IPS-18c (cell line): Measurements from ENCODE around the gene FBXO3.
"Not testable (repeated sequence)": the region's sequence is repeated elsewhere in the genome, so short reads cannot be mapped to it uniquely, and the experiment has no call there.

Experiments used
- H3K4me3 ChIP-seq: 2 replicates; pipeline ENCODE4 v1.7.0; 2013; ENCODE audit warnings: low read depth, mild to moderate bottlenecking, low read length, moderate library complexity; ENCODE audit not compliant: insufficient read depth
- H3K9me3 ChIP-seq: one replicate; pipeline ENCODE4 v1.6.1; 2013; ENCODE audit warnings: mild to moderate bottlenecking, low read length, moderate library complexity; ENCODE audit not compliant: control insufficient read depth, insufficient read depth

The FBXO3 gene

DNA sequence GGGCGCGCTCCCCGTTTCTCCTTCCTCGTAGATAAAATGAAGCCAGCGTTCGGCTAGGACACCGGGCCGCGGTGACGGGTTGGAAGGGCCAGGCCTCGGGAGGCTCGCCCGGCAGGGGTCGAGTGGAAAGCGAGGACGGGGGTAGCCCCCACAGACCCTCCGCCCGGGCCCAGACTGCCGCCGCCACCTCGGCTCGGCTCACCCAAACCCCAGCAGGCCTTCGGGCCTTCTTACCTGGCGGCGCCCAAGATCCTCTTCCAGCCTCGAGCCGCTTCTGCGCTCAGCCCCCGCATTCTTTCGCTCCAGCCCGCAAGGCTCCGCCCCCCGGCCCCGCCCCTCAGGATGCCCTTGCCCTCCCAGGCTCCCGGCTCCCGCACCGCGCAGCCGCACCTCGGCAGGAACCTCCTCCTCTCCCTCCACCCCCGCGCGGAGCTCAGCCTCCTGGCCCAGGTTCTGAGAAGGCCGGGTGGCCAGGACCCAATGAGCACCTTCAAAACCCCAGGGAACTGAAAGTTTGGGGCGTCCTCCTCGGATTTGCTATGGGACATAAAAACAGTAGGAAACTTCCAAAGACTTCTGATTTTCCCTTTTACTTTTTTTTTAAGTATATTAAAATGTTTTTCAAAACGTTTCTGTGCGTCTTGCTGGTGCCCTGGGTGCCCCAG lies 38.0 kb downstream of the FBXO3 start, which contains the start of gene CD59:
TSS of gene CD59 (minus strand) at position 276 of the 665 bp plus-strand sequence. CDS start 13,978 bp downstream, outside the sequence.
- Histone ChIP-seq H3K4me3 (peak within 1 kb of the TSS; percentile 86), H3K9me3 (no peaks in the 10 kb centered on the region)

DNA sequence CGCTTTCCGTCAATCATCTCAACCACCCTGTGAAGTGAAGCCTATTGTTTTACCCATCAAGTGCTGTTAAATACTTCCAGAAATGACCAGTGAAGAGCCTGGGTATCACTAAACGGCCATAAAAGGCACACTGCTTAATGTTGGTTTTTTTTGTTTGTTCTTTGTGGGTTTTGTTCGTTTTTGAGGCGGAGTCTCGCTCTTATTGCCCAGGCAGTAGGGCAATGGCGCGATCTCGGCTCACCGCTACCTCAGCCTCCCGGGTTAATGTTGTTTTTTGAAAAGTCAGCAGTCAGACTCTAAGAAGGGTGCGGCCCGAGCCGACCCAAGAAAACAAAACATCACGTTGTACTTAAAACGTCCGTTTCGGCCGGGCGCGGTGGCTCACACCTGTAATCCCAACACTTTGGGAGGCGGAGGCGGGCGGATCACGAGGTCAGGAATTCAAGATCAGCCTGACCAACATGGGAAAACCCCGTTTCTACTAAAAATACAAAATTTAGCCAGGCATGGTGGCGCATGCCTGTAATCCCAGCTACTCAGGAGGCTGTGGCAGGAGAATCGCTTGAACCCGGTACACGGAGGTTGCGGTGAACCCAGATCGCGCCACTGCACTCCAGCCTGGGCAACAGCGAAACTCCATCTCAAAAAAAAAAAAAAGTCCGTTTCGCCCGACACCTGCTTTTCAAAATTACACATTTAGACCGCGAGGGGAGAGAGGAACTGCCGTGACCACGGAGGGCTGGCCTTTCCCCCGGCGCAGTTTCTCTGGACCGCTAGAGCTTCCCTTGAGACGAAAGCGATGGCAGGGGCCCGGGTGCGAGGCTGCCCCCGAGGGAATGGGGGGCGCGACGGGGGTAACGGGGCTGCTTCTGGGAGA lies 38.8 kb downstream of the FBXO3 start:
- no peaks in the 10 kb centered on the region for H3K9me3 ChIP-seq
- H3K4me3 ChIP-seq, result peak overlapping the region; percentile 86

DNA sequence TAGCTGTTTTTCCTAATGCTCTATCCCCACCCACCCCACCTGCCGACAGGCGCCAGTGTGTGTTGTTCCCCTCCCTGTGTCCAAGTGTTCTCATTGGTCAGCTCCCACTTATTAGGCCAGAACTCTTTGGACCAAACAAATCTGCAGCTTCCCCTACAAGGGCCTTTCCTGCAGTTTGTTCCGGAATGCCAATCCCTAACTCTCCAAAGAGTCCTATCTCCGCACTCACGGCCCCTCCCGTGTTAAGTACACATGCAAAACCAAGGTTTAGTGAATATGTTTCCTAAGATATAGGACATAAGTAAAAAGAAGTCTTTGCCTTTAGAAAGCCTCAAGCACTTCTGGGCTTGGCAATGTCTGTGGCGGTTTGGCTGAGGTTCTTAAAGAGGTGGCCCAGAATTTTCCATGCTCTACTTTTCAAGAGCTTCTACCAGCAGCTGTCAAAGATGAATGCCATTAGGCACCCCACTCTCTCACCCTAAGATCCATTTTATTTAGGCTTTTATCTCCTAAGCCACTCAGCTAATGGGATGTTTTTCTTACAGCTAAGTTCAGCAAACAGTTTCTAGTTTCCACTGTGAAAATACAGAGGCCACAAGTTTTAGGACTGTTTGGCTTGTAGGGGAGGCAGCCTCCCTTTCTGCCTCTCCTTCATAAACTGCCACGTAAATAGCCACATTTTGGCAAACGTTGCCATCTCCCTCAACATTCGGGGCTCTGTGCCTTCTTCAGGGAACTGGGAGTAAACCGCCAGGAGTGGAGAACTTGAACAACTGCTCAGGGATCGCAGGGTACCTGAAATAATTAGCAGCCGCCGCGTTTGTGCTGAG lies 39.7 kb downstream of the FBXO3 start:
- Histone ChIP-seq H3K9me3 (no peaks in the 10 kb centered on the region), H3K4me3 (peak overlapping the region; percentile 86; the same call in 1 of the 2 replicates)

DNA sequence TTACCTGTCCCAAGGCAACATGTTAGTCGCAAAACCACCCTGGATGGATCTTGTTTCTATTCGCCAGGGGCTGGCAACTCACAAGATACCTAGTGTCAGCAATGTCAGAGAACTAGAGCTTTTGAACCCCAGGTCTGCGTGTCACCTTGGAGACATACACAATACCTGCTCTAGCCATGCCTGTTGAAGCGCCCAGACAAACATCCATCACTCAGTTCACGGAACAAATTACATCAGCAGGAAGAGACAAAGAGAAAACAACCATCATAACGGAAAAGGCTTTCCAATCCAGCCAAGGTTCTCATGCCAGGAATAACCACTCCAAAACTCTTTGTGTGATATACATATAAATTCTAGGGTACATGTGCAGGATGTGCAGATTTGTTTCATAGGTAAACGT lies 40.3 kb downstream of the FBXO3 start:
- Histone ChIP-seq H3K9me3 (no peaks in the 10 kb centered on the region), H3K4me3 (no peak overlapping the region; the same call in 1 of the 2 replicates)

DNA sequence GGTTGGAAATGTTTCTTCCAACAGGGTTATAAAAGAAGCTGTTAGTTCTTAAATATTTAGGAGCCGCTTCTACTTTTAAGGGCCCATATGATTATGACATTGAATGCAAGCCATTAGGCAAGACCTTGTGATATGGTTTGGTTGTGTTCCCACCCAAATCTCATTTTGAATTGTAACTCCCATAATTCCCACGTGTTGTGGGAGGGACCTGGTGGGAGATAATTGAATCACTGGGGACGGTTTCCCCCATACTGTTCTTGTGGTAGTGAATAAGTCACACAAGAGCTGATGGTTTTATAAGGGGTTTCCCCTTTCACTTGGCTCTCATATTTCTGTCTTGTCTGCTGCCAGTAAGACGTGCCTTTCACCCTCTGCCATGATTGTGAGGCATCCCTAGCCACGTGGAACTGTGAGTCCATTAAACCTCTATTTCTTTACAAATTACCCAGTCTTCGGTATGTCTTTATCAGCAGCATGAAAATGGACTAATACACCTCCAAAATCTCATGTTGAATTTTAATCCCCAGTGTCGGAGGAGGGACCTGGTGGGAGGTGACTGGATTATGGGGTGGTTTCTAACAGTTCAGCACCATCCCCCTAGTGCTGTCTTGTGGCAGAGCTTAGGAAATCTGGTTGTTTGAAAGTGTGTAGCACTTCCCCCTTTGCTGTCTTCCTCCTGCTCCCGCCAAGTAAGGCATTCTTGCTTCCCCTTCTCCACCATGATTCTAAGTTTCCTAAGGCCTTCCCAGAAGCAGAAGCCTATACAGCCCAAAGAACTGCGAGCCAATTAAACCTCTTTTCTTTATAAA lies 42.4 kb downstream of the FBXO3 start:
- no peaks in the 10 kb centered on the region for H3K9me3 ChIP-seq
- H3K4me3 ChIP-seq, result no peak overlapping the region

DNA sequence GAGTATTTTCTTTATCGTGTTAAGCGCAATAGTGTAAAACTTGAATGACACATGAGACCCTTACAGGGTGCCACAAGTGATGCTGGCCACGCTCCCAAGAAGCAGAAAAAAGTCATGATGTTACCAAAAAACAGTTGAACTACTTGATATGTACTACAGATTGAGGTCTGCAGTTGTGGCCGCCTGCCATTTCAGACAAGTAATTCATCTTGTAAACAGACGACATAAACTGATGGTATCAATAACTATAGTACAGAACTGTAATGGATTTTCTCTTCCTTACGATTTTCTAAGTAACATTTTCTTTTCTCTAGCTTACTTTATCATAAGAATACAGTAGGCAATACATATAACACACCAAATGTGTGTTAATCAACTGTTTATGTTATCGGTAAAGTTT lies 43.6 kb downstream of the FBXO3 start:
- H3K4me3 ChIP-seq, result no peak overlapping the region
- H3K9me3 ChIP-seq, result no peaks in the 10 kb centered on the region

DNA sequence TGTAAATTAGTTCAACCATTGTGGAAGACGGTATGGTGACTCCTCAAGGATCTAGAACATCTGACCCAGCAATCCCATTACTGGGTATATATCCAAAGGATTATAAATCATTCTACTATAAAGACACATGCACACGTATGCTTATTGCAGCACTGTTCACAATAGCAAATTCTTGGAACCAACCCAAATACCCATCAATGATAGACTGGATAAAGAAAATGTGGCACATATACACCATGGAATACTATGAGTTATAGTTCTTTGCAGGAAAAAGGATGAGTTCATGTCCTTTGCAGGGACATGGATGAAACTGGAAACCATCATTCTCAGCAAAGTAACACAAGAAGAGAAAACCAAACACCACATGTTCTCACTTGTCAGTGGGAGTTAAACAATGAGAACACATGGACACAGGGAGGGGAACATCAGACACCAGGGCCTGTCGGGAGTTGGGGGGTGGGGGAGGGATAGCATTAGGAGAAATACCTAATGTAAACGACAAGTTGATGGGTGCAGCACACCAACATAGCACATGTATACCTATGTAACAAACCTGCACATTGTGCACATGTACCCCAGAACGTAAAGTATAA lies 45.2 kb downstream of the FBXO3 start:
- H3K9me3 ChIP-seq, H3K4me3 ChIP-seq: not testable (repeated sequence)

DNA sequence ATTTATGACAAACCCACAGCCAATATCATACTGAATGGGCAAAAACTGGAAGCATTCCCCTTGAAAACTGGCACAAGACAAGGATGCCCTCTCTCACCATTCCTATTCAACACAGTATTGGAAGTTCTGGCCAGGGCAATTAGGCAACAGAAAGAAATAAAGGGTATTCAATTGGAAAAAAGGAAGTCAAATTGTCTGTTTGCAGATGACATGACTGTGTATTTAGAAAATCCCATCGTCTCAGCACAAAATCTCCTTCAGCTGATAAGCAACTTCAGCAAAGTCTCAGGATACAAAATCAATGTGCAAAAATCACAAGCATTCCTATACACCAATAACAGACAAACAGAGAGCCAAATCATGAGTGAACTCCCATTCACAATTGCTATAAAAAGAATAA lies 46.8 kb downstream of the FBXO3 start:
- not testable (repeated sequence) for H3K4me3 ChIP-seq, H3K9me3 ChIP-seq

DNA sequence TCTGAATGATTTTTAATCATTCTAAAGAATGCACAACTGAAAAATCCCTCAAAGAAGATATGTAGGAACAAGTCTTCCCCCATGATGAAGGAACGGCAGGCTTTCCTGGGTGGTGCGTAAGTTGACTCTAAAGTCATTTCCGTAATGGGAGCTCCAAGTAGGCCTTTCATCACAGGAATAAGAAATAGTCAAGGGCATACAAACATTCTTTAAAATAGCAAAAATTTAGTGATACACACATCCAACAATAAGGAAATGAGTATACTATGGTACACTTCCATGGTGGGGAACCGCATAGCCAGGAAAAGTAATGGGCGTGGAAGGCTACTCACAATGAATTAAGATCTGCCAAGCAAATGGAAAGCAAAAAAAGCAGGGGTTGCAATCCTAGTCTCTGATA lies 48.8 kb downstream of the FBXO3 start:
- H3K9me3 ChIP-seq, result no peaks in the 10 kb centered on the region
- H3K4me3 ChIP-seq, result no peak overlapping the region

DNA sequence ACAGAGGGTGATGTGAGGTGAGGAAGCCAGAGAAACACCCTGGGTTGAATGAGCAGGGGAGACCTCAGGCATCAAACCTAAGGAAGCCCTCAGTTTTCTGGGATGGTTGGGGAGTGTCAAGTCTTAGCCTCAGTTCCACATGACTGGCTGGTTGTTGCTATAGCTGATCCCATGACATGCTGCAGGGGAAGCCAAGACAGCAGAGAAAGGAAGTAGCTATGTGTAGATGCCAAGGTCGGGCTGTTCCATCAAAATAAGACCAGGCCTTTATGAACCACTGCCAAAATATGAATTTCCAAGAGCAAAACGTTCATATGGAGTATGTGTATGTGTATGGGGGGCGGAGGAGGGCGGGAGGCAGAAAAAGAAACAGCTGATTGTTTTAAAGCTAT lies 49.7 kb downstream of the FBXO3 start:
- Histone ChIP-seq H3K9me3 (no peaks in the 10 kb centered on the region), H3K4me3 (no peak overlapping the region)

DNA sequence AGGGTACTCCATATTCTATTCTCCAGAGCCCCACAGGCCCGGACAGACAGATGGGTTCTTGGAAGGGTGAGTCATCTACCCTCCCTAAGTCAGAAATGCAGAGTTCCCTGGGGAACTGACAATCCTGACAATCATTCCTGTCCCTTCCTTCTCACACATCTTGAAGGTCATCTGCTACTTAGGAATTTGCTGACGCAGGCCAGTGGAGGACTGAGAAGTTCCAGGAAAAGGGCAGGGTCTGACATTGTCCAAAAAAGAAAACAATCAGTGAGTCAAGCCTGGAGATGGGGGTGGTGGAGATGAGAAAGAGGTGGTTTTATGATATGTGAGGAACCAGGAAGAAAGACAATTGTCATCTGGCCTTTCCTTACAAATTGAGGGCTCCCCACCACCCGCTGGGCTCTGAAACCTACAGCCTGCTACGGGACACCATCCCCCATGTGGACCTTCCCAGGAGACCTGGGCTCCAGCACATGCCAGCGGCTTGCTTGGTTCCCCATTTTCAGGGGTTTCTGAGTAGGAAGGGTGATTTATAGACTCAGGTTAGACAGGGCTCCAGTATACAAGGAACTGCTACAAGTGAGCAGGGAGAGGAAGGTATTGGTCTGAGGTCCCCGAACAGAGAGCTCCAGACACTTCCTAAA lies 51.0 kb downstream of the FBXO3 start:
- no peak overlapping the region for H3K4me3 ChIP-seq

DNA sequence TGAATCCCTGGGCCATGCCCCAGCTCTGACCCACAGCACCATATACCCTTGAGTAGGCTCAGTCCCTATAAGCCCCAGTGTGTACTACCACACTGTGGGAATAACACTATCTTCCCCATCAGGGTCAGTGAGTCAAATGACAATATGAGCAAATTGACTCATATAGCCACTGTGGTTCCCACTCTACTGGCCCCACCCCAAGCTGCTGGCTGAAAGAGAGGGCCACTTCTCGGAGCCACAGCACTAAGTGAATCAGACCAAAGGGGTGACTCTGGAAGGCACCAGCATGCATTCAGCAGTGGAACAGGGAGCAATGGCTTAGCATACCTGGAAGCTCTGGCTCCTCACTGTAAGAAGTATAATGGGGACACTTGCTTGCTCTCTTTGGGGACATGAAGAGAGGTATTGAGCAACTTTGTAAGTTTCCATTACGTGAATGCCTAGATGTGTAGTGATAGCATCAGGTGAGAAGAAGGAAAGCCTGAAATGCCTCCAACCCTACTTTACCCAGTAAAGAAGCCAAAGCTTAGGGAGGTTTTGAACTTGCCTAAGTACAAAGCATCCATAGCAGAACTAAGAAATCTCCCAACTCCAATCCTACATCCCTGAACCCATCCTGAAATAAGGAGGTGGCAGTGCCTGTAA lies 51.6 kb downstream of the FBXO3 start:
- H3K9me3 ChIP-seq, result no peaks in the 10 kb centered on the region
- no peak overlapping the region for H3K4me3 ChIP-seq

More for the DNA sequence above, 51.0 kb downstream of the FBXO3 start:
- no peaks in the 10 kb centered on the region for H3K9me3 ChIP-seq

DNA sequence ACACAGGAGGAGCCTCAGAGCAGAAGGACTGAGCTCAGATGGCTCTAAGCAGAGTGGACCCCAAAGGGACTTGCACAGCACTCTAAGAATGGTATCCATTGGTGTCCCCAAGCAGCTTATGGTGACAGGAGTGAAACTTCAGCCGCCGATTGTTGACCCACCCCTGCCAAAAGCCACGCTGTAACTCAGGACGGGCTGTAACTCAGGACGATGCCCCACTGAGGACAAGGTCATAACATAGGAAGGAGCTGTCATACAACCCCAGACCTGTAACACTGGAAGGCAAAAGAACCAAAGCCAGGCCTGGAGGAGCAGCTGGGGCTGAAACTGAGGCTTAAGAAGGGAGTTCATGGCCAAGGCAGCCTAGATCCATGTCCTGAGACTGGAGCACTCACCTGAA lies 52.3 kb downstream of the FBXO3 start:
- H3K9me3 ChIP-seq, result peaks cover 3% of the 10 kb centered on the region
- H3K4me3 ChIP-seq, result no peak overlapping the region

DNA sequence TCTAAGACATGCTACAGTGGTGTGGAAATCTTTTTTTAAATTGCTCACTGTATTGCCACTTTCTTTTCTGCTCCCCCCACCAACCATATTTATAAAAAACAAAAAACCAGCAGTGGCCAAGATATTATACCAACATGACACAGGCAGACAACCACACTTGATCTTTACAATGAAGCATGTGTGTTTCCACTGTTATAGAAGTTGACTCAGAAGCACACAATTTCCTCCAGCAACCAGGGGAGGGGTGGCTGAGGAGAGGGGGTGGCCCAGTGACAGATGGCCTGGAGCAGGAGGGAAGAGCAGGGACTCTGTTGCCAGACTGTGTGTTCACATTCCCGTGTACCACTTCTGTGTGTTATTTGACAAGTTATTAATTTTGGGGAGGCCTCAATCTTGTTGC lies 52.9 kb downstream of the FBXO3 start:
- Histone ChIP-seq H3K9me3 (peaks cover 3% of the 10 kb centered on the region), H3K4me3 (no peak overlapping the region)

DNA sequence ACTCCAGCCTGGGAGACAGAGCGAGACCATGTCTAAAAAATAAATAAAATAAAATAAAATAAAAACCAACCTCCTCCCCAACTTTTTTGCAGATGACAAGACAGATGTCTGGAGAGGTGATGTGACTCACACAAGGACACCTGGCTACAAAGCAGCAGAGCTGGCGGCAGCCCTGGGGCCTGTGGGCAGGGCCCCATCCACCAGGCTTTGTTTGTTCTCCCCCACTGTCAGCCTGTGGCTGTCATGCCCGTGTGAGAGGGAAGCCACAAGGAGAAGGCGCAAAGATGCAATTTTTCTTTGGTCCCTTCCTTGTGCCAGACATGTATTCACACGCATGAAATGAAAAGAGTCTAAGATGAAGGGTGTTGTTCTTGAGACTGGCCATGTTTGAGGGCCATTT lies 54.7 kb downstream of the FBXO3 start:
- peaks cover 3% of the 10 kb centered on the region for H3K9me3 ChIP-seq
- no peak overlapping the region for H3K4me3 ChIP-seq

DNA sequence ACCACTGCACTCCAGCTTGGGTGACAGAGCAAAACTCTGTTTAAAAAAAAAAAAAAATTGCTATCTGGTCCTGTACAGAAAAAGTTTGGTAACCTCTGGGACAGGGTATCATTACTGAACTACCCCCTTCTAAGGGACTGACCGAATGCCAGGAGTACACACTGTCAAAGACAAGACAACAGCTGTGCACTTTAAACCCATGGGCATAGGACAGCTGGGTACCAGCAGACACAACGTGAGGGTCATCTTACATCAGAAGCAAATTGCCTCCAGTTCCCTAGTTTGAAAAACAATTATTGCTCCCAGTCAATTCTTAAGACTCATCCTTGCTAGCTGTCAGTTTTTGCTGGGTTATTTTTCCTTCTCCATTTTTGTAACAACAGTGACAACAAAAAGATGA lies 55.9 kb downstream of the FBXO3 start:
- H3K9me3 ChIP-seq, result peaks cover 3% of the 10 kb centered on the region
- no peak overlapping the region for H3K4me3 ChIP-seq
